GM10266 (cell line): ENCODE data around the gene NDUFV1.

Experiments used
- DNase-seq: peaks from one replicate; pipeline ENCODE4 v3.0.0; 2012; ENCODE audit errors: extremely low spot score
- CTCF ChIP-seq: IDR thresholded peaks from 2 replicates; pipeline ENCODE4 v1.5.1; 2012; ENCODE audit warnings: mild to moderate bottlenecking, low read depth; ENCODE audit not compliant: control insufficient read depth, insufficient read depth; ENCODE audit errors: missing control alignments

The NDUFV1 gene

GRCh38 chr11:67626970-67627369 is 20.2 kb downstream of the NDUFV1 start:
- no peak for TF ChIP-seq CTCF
- DNase-seq: no peak

GRCh38 chr11:67627441-67627811 is 20.7 kb downstream of the NDUFV1 start:
- TF ChIP-seq CTCF: no peak
- DNase-seq: no peak

- no peak for DNase-seq
- no peak for TF ChIP-seq CTCF
Measured at GRCh38 chr11:67627812-67628624, 21.3 kb downstream of the NDUFV1 start.

GRCh38 chr11:67628710-67629385 is 22.1 kb downstream of the NDUFV1 start:
- DNase-seq: no peak
- TF ChIP-seq CTCF: no peak

- DNase-seq: peak; percentile 89
Measured at GRCh38 chr11:67629386-67630227, 22.9 kb downstream of the NDUFV1 start, which contains the start of gene NUDT8. Gene NUDT8 (minus strand): TSS chr11:67629937. CDS start chr11:67629911, 26 bp downstream.

GRCh38 chr11:67630228-67630942 is 23.6 kb downstream of the NDUFV1 start:
- TF ChIP-seq CTCF: peak; percentile 73
- DNase-seq: peak; percentile 100

More at GRCh38 chr11:67629386-67630227, 22.9 kb downstream of the NDUFV1 start, which contains the start of gene NUDT8:
- TF ChIP-seq CTCF: peak; percentile 80
